Mammary epithelial cell (primary cell): ENCODE data around the gene CCL14.

Experiments
- EZH2 ChIP-seq: IDR thresholded peaks from 2 replicates; pipeline ENCODE4 v1.6.1; 2012; ENCODE audit warnings: low read length, inconsistent platforms, borderline replicate concordance
- TF ChIP-seq, protein P1 (sequence below), 2 donors: IDR thresholded peaks in 1 of 2; conservative IDR thresholded peaks in 1 of 2; 2 replicates each; pipeline ENCODE4 v1.5.1; 2011 to 2012; ENCODE audit warnings: inconsistent platforms in 2 of 2, low read length in 2 of 2, mild to moderate bottlenecking in 2 of 2, control low read depth in 1 of 2, low read depth in 1 of 2; ENCODE audit not compliant: insufficient read depth in 1 of 2; ENCODE audit errors: extremely low read depth in 1 of 2

DNA sequence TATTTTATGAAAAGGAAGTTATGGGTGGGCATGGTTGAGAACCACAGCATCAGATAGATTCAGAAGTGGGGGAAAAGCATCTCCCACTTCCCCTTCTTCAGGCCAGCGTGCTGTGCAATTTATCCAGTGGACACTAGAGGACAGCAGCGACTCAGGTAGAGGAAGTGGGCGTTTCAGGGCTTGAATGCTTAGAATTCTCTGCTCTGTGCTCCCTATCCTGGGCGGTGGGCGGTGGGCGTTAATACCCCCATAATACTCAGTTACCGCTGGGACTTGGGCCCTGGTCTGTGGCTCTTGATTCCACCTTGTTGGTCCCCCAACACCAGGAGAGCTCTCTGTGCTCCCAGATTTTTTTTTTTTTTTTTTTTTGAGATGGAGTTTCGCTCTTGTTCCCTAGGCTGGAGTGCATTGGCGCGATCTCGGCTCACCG lies 39.4 kb downstream of the CCL14 start:
- TF ChIP-seq, protein P1, sequence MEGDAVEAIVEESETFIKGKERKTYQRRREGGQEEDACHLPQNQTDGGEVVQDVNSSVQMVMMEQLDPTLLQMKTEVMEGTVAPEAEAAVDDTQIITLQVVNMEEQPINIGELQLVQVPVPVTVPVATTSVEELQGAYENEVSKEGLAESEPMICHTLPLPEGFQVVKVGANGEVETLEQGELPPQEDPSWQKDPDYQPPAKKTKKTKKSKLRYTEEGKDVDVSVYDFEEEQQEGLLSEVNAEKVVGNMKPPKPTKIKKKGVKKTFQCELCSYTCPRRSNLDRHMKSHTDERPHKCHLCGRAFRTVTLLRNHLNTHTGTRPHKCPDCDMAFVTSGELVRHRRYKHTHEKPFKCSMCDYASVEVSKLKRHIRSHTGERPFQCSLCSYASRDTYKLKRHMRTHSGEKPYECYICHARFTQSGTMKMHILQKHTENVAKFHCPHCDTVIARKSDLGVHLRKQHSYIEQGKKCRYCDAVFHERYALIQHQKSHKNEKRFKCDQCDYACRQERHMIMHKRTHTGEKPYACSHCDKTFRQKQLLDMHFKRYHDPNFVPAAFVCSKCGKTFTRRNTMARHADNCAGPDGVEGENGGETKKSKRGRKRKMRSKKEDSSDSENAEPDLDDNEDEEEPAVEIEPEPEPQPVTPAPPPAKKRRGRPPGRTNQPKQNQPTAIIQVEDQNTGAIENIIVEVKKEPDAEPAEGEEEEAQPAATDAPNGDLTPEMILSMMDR (conservative IDR thresholded peaks at IDR 0.05 in 1 of 2, IDR thresholded peaks at IDR 0.05 in 1 of 2; ENCODE audit: extremely low read depth in 1 of 2, insufficient read depth in 1 of 2, low read depth in 1 of 2, low read length in 2 of 2) = peak; percentile 86 to 95
- no peak for TF ChIP-seq EZH2
